ENCODE data around the gene EXTL2. TPM values are rescaled to one million over a fixed set of nuclear protein-coding genes. Genes with fewer than 3 reads are reported as not detected.
A peak's percentile ranks its signal among the peaks of the same experiment; 100 is the strongest.

The EXTL2 gene
- total RNA-seq, 1 donor from 2014 or later, result 4.7 TPM

- no peak overlapping the region for H3K4me3 ChIP-seq (ENCODE audit: low read depth, low read length)
- TF ChIP-seq CTCF (conservative IDR thresholded peaks at IDR 0.05; ENCODE audit: low read depth, low read length), result no peak
- DNase-seq (ENCODE audit: low read depth), result no peak
Observed at GRCh38 chr1:100924991-100925390, 30.3 kb upstream of the EXTL2 start.

GRCh38 chr1:100924212-100924611, 29.6 kb upstream of the EXTL2 start:
- TF ChIP-seq CTCF (conservative IDR thresholded peaks at IDR 0.05; ENCODE audit: low read depth, low read length), result no peak
- no peak overlapping the region for H3K4me3 ChIP-seq (ENCODE audit: low read depth, low read length)
- DNase-seq (ENCODE audit: low read depth), result no peak

- TF ChIP-seq CTCF (conservative IDR thresholded peaks at IDR 0.05; ENCODE audit: low read depth, low read length), result peak; percentile 55
- H3K4me3 ChIP-seq (ENCODE audit: low read depth, low read length), result no peak overlapping the region
- peak; percentile 12 for DNase-seq (ENCODE audit: low read depth)
Observed at GRCh38 chr1:100921110-100921706, 26.6 kb upstream of the EXTL2 start.

GRCh38 chr1:100912019-100912418, 17.4 kb upstream of the EXTL2 start:
- DNase-seq (ENCODE audit: low read depth), result no peak
- TF ChIP-seq CTCF (conservative IDR thresholded peaks at IDR 0.05; ENCODE audit: low read depth, low read length), result no peak
- no peak overlapping the region for H3K4me3 ChIP-seq (ENCODE audit: low read depth, low read length)

- no peak for DNase-seq (ENCODE audit: low read depth)
- TF ChIP-seq CTCF (conservative IDR thresholded peaks at IDR 0.05; ENCODE audit: low read depth, low read length), result no peak
- H3K4me3 ChIP-seq (ENCODE audit: low read depth, low read length), result no peak overlapping the region
Observed at GRCh38 chr1:100909018-100909417, 14.4 kb upstream of the EXTL2 start.

- no peak for TF ChIP-seq CTCF (conservative IDR thresholded peaks at IDR 0.05; ENCODE audit: low read depth, low read length)
- no peak overlapping the region for H3K4me3 ChIP-seq (ENCODE audit: low read depth, low read length)
- no peak for DNase-seq (ENCODE audit: low read depth)
Observed at GRCh38 chr1:100907887-100908286, 13.2 kb upstream of the EXTL2 start.

GRCh38 chr1:100905181-100905580, 10.5 kb upstream of the EXTL2 start:
- no peak for DNase-seq (ENCODE audit: low read depth)
- TF ChIP-seq CTCF (conservative IDR thresholded peaks at IDR 0.05; ENCODE audit: low read depth, low read length), result no peak
- H3K4me3 ChIP-seq (ENCODE audit: low read depth, low read length), result no peak overlapping the region

All from epithelial cell of proximal tubule (primary cell).